HepG2 (cell line): ENCODE data around the gene GBE1. TPM values are rescaled to one million over a fixed set of nuclear protein-coding genes. Genes with fewer than 3 reads are reported as not detected.

Source experiments
- ATAC-seq: fragments of 200-7000 bp; cut with Tn5 transposase; 3 replicates; pipeline ENCODE4 v1.9.1; 2020; ENCODE audit warnings: mild to moderate bottlenecking, moderate library complexity
- BruUV-seq: library from RNA; stranded (reverse); fragments of 400-500 nt; replicated peaks from 2 replicates; lab custom pipeline; 2021; lab: Mats Ljungman, UMichigan
- CTCF ChIA-PET: fragments of 300-600 bp; formaldehyde crosslinking; extraction: SDS; loops from one replicate; lab custom pipeline; 2021; ENCODE audit warnings: low total read pairs, inconsistent platforms, low intra/inter-chr PET ratio; lab: Yijun Ruan, JAX
- POLR2A ChIA-PET: fragments of 350-600 bp; sonication (Branson Sonifier 250); formaldehyde crosslinking; loops from one replicate; lab custom pipeline; 2020; ENCODE audit warnings: antibody characterized with exemption, inconsistent platforms; lab: Yijun Ruan, JAX
- DNase-seq: peaks from one replicate; pipeline ENCODE4 v3.0.0-alpha.2; 2015; ENCODE audit warnings: low spot score
- FAIRE-seq: peaks from 3 replicates; lab custom pipeline; 2011; peaks lifted over from hg19 to GRCh38; lab: Jason Lieb, UNC
- H2AFZ ChIP-seq: one replicate; pipeline ENCODE4 v1.6.1; 2011; ENCODE audit warnings: low read length, inconsistent platforms
- H3K27ac ChIP-seq: fragments of 300-600 bp; 3 replicates; pipeline ENCODE4 v1.8.0; 2011; ENCODE audit warnings: mixed run types, mild to moderate bottlenecking, mixed read lengths, low read length, inconsistent platforms; ENCODE audit not compliant: insufficient read depth; ENCODE audit errors: extremely low read length
- H3K27me3 ChIP-seq, 2 experiments: fragments of 200-600 bp in 1 of 2; 2 replicates in 1 of 2; 3 replicates in 1 of 2; pipeline versions ENCODE4 v1.6.0 to v1.8.0; 2011; ENCODE audit warnings: low read length in 2 of 2, mild to moderate bottlenecking in 2 of 2, moderate library complexity in 2 of 2, inconsistent platforms in 1 of 2; ENCODE audit not compliant: insufficient read depth in 2 of 2, control insufficient read depth in 1 of 2
- H3K36me3 ChIP-seq, 2 experiments: fragments of 200-600 bp in 1 of 2; replicated peaks in 1 of 2; 2 replicates in 1 of 2; 3 replicates in 1 of 2; pipeline versions ENCODE4 v1.5.1 to v1.8.0; 2011; ENCODE audit warnings: low read length in 2 of 2, inconsistent platforms in 1 of 2; ENCODE audit not compliant: insufficient read depth in 2 of 2, control insufficient read depth in 1 of 2
- H3K4me1 ChIP-seq: 2 replicates; pipeline ENCODE4 v1.5.1; 2012; ENCODE audit warnings: low read length, inconsistent platforms; ENCODE audit not compliant: insufficient read depth
- H3K4me2 ChIP-seq: 2 replicates; pipeline ENCODE4 v1.6.0; 2011; ENCODE audit warnings: low read depth, low read length, inconsistent platforms
- H3K4me3 ChIP-seq, 3 experiments: fragments of 200-600 bp in 1 of 3; sonication (generic), shearing (Covaris generic) in 1 of 3; replicated peaks in 1 of 3; 2 replicates each; pipeline ENCODE4 v1.5.1; 2011 to 2016; ENCODE audit warnings: low read length in 3 of 3, inconsistent platforms in 2 of 3, low read depth in 2 of 3, mild to moderate bottlenecking in 2 of 3, control low read depth in 1 of 3, mixed read lengths in 1 of 3; ENCODE audit not compliant: insufficient read depth in 1 of 3
- H3K79me2 ChIP-seq: one replicate; pipeline ENCODE4 v1.6.1; 2011; ENCODE audit warnings: low read length, inconsistent platforms; ENCODE audit not compliant: insufficient read depth
- H3K9ac ChIP-seq: 2 replicates; pipeline ENCODE4 v1.6.0; 2011; ENCODE audit warnings: mild to moderate bottlenecking, low read depth, low read length, inconsistent platforms; ENCODE audit not compliant: insufficient read depth
- H3K9me3 ChIP-seq: 2 replicates; pipeline ENCODE4 v1.5.1; 2012; ENCODE audit warnings: mild to moderate bottlenecking, low read length
- H4K20me1 ChIP-seq: 2 replicates; pipeline ENCODE4 v1.6.0; 2011; ENCODE audit warnings: inconsistent platforms, mild to moderate bottlenecking, low read length, moderate library complexity; ENCODE audit not compliant: insufficient read depth
- CSRNP2 ChIP-seq: sonication (generic); formaldehyde crosslinking; conservative IDR thresholded peaks from 2 replicates; pipeline ENCODE4 v1.8.0; 2022; ENCODE audit warnings: low read depth, missing genetic modification reagents
- EHMT2 ChIP-seq: fragments of 200-600 bp; sonication (generic); IDR thresholded peaks from 2 replicates; pipeline ENCODE4 v1.7.0; 2017; ENCODE audit warnings: antibody characterized with exemption, low read depth, low read length, borderline replicate concordance
- FOXK2 ChIP-seq: fragments of 450-650 bp; IDR thresholded peaks from 2 replicates; pipeline ENCODE4 v1.6.1; 2016
- MED13 ChIP-seq: sonication (generic); formaldehyde crosslinking; IDR thresholded peaks from 2 replicates; pipeline ENCODE4 v1.5.0; 2020; ENCODE audit warnings: missing genetic modification reagents
- MED8 ChIP-seq: sonication (generic); formaldehyde crosslinking; IDR thresholded peaks from 2 replicates; pipeline ENCODE4 v1.8.1; 2023; ENCODE audit warnings: mild to moderate bottlenecking, missing genetic modification reagents; ENCODE audit not compliant: insufficient replicate concordance
- REPIN1 ChIP-seq: sonication (generic); formaldehyde crosslinking; IDR thresholded peaks from 2 replicates; pipeline ENCODE4 v1.8.0; 2022; ENCODE audit warnings: missing genetic modification reagents, low read depth, mild to moderate bottlenecking, borderline replicate concordance
- ZC3H13 ChIP-seq: sonication (generic); formaldehyde crosslinking; IDR thresholded peaks from 2 replicates; pipeline ENCODE4 v1.8.1; 2023; ENCODE audit warnings: mild to moderate bottlenecking, missing genetic modification reagents, moderate library complexity
- ZNF142 ChIP-seq: sonication (generic); formaldehyde crosslinking; IDR thresholded peaks from 2 replicates; pipeline ENCODE4 v1.4.0; 2020; ENCODE audit warnings: missing genetic modification reagents
- ZNF333 ChIP-seq: sonication (generic); formaldehyde crosslinking; IDR thresholded peaks from 2 replicates; pipeline ENCODE4 v1.4.0; 2020; ENCODE audit warnings: mild to moderate bottlenecking, missing genetic modification reagents, borderline replicate concordance
- ZNF383 ChIP-seq: sonication (generic); formaldehyde crosslinking; IDR thresholded peaks from 2 replicates; pipeline ENCODE4 v1.4.0; 2020; ENCODE audit warnings: missing genetic modification reagents, mild to moderate bottlenecking, borderline replicate concordance
- ZNF703 ChIP-seq: sonication (generic); formaldehyde crosslinking; IDR thresholded peaks from 2 replicates; pipeline ENCODE4 v1.5.1; 2020; ENCODE audit warnings: missing genetic modification reagents, mild to moderate bottlenecking, moderate library complexity, borderline replicate concordance
- WGBS: methylation state at CpG from one replicate; pipeline ENCODE4 v1.1.6; 2017; ENCODE audit warnings: low lambda C conversion rate; 5-methylcytosine and 5-hydroxymethylcytosine counted together
- in situ Hi-C: cut with HindIII; loops from 2 replicates; pipeline ENCODE4 v1.10.0; 2017; ENCODE audit warnings: low pct_unique_long_range_greater_than_20kb; ENCODE audit not compliant: extremely low pct_ligation_motif_present
- intact Hi-C: fragments of 100-400 bp; cut with micrococcal nuclease; formaldehyde crosslinking; loops from one replicate; pipeline ENCODE4 v1.10.0; 2022; ENCODE audit not compliant: unreplicated experiment
- polyA plus RNA-seq, 8 experiments: library from polyadenylated mRNA; depleted of rRNA in 3 of 8; stranded (reverse) in 7 of 8; unstranded in 1 of 8; fragments of >200 nt; fragmentation: Illumina TruSeq in 4 of 8; extraction: Trizol in 4 of 8; gene quantifications; 2 replicates each; pipeline versions ENCODE4 v1.2.1 to v1.2.3, GENCODE V29; 2011 to 2016; ENCODE audit warnings: low read depth in 4 of 8, missing spikeins in 1 of 8, mixed read lengths in 1 of 8; ENCODE audit not compliant: insufficient read depth in 1 of 8
- total RNA-seq, 5 experiments: library from RNA; depleted of rRNA; stranded (reverse); fragments of >200 nt; fragmentation: Illumina TruSeq; extraction: Trizol; gene quantifications; 2 replicates each; pipeline ENCODE4 v1.2.3, GENCODE V29; 2016; ENCODE audit warnings: low read depth in 1 of 5
- TF ChIP-seq, protein P1 (sequence below): IDR thresholded peaks from 2 replicates; pipeline ENCODE4 v1.6.1; 2016
- TF ChIP-seq, protein P2 (sequence below): sonication (generic); formaldehyde crosslinking; IDR thresholded peaks from 2 replicates; pipeline ENCODE4 v1.5.0; 2020; ENCODE audit warnings: mild to moderate bottlenecking, missing genetic modification reagents
- TF ChIP-seq, protein P3 (sequence below): sonication (generic); formaldehyde crosslinking; IDR thresholded peaks from 2 replicates; pipeline ENCODE4 v1.4.0; 2020; ENCODE audit warnings: missing genetic modification reagents

GBE1 gene
- total and polyA plus RNA-seq, 2 of the 13 experiments (the other 11 are each of a cell fraction or from before 2014, with no cell fraction given): 22.9 to 36.1 TPM

DNA sequence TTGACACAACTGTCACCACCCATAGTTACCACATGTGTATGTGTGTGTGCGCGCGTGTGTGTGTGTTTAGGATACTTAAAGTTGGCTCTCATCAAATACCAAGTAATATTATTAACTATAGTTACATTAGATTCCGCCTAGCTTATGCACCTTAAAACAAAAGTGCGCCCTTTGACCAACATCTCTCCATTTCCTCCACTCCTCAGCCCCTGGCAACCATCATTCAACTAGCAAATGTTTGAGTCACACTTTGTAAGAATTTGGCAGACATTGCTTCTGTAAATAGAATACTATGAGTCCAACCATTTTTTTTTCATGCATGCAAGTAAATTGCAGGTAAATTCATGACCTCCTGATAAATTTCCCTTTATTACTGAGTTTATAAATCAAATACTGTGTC, 169.3 kb downstream of the GBE1 start:
- H3K9ac ChIP-seq: no peak overlapping the region
- FAIRE-seq (no peak), ATAC-seq (no peak), DNase-seq (no peak)
- peaks cover 0 to 6% of the 10 kb centered on the region in 2 experiments; a peak in 1 of 5 replicates for H3K36me3 ChIP-seq
- BruUV-seq: no TSS peak
- no peak overlapping the region for H3K4me2 ChIP-seq
- ChIA-PET CTCF (no interaction called here), POLR2A (no interaction called here)
- no peaks in the 10 kb centered on the region for H3K79me2 ChIP-seq
- intact Hi-C loops (no loop called here), in situ Hi-C loops (no loop called here)
- no peaks in the 10 kb centered on the region for H3K9me3 ChIP-seq
- no peak overlapping the region for H3K27ac ChIP-seq
- 97% methylated on average over 5 of the region's 5 CpGs for WGBS
- no peak overlapping the region for H3K4me3 ChIP-seq
- H3K27me3 ChIP-seq: no peaks in the 10 kb centered on the region
- no peaks in the 10 kb centered on the region for H3K4me1 ChIP-seq
- no peaks in the 10 kb centered on the region for H4K20me1 ChIP-seq
- no peak overlapping the region for H2AFZ ChIP-seq
- TF ChIP-seq ZNF703 (CRISPR knock-in tag): no peak
- no peak for TF ChIP-seq ZNF333
- no peak for TF ChIP-seq ZNF142 (CRISPR knock-in tag)
- TF ChIP-seq ZC3H13 (CRISPR knock-in tag): no peak
- TF ChIP-seq REPIN1: no peak
- no peak for TF ChIP-seq FOXK2
- TF ChIP-seq, protein P1, sequence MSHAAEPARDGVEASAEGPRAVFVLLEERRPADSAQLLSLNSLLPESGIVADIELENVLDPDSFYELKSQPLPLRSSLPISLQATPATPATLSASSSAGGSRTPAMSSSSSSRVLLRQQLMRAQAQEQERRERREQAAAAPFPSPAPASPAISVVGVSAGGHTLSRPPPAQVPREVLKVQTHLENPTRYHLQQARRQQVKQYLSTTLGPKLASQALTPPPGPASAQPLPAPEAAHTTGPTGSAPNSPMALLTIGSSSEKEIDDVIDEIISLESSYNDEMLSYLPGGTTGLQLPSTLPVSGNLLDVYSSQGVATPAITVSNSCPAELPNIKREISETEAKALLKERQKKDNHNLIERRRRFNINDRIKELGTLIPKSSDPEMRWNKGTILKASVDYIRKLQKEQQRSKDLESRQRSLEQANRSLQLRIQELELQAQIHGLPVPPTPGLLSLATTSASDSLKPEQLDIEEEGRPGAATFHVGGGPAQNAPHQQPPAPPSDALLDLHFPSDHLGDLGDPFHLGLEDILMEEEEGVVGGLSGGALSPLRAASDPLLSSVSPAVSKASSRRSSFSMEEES: no peak
- TF ChIP-seq CSRNP2 (CRISPR knock-in tag): no peak
- TF ChIP-seq ZNF383 (CRISPR knock-in tag): no peak
- TF ChIP-seq EHMT2: no peak
- TF ChIP-seq, protein P2, sequence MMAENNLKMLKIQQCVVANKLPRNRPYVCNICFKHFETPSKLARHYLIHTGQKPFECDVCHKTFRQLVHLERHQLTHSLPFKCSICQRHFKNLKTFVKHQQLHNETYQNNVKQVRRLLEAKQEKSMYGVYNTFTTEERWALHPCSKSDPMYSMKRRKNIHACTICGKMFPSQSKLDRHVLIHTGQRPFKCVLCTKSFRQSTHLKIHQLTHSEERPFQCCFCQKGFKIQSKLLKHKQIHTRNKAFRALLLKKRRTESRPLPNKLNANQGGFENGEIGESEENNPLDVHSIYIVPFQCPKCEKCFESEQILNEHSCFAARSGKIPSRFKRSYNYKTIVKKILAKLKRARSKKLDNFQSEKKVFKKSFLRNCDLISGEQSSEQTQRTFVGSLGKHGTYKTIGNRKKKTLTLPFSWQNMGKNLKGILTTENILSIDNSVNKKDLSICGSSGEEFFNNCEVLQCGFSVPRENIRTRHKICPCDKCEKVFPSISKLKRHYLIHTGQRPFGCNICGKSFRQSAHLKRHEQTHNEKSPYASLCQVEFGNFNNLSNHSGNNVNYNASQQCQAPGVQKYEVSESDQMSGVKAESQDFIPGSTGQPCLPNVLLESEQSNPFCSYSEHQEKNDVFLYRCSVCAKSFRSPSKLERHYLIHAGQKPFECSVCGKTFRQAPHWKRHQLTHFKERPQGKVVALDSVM: no peak
- TF ChIP-seq MED13 (CRISPR knock-in tag): no peak
- TF ChIP-seq, protein P3, sequence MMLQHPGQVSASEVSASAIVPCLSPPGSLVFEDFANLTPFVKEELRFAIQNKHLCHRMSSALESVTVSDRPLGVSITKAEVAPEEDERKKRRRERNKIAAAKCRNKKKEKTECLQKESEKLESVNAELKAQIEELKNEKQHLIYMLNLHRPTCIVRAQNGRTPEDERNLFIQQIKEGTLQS (CRISPR knock-in tag): no peak
- no peak for TF ChIP-seq MED8 (CRISPR knock-in tag)
